Kidney epithelial cell (primary cell): ENCODE measurements around the gene CTAGE1. TPM values are rescaled to one million over a fixed set of nuclear protein-coding genes. Genes with fewer than 3 reads are reported as not detected.

Experiments used
- DNase-seq: peaks from one replicate; pipeline ENCODE4 v3.0.0-alpha.2; 2010; ENCODE audit warnings: low read depth
- H3K27me3 ChIP-seq: 2 replicates; pipeline ENCODE4 v1.6.0; 2011; ENCODE audit warnings: low read length; ENCODE audit not compliant: control insufficient read depth, insufficient read depth
- H3K36me3 ChIP-seq: 2 replicates; pipeline ENCODE4 v1.5.1; 2011; ENCODE audit warnings: low read length; ENCODE audit not compliant: control insufficient read depth, insufficient read depth
- H3K4me3 ChIP-seq: 2 replicates; pipeline ENCODE4 v1.5.1; 2011; ENCODE audit warnings: low read depth, mild to moderate bottlenecking, control low read depth, low read length
- total RNA-seq: library from RNA; depleted of rRNA; stranded (reverse); fragments of >200 nt; gene quantifications from 2 replicates; pipeline ENCODE4 v1.2.3, GENCODE V29; 2015
- TF ChIP-seq, protein P1 (sequence below): IDR thresholded peaks from 2 replicates; pipeline ENCODE4 v1.5.1; 2011; ENCODE audit warnings: mild to moderate bottlenecking, moderate library complexity, low read length, control low read depth, inconsistent platforms; ENCODE audit not compliant: insufficient read depth, poor library complexity, severe bottlenecking

The CTAGE1 gene
- total RNA-seq, 1 donor from 2014 or later: not detected

DNA sequence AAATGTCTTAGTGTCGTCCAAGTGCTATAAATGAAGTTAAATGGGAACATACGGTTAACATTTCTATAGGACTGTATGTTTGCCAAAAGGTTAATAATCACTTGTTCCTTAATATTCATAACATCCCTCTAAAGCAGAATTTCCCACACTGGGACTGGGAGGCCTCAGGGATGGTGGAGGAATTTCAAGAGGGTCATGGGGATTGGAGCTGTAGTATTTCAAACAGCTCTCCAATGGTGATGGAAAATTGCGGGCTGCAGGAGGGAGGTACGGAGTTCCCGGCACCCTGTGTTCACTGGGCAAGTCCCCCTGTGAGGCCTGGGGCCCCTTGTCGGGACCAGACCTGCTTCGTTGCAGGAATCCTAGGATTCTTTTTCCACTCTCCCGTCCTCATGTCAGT lies 39.8 kb upstream of the CTAGE1 start:
- Histone ChIP-seq H3K27me3 (no peaks in the 10 kb centered on the region), H3K36me3 (no peaks in the 10 kb centered on the region), H3K4me3 (no peak overlapping the region)
- TF ChIP-seq, protein P1, sequence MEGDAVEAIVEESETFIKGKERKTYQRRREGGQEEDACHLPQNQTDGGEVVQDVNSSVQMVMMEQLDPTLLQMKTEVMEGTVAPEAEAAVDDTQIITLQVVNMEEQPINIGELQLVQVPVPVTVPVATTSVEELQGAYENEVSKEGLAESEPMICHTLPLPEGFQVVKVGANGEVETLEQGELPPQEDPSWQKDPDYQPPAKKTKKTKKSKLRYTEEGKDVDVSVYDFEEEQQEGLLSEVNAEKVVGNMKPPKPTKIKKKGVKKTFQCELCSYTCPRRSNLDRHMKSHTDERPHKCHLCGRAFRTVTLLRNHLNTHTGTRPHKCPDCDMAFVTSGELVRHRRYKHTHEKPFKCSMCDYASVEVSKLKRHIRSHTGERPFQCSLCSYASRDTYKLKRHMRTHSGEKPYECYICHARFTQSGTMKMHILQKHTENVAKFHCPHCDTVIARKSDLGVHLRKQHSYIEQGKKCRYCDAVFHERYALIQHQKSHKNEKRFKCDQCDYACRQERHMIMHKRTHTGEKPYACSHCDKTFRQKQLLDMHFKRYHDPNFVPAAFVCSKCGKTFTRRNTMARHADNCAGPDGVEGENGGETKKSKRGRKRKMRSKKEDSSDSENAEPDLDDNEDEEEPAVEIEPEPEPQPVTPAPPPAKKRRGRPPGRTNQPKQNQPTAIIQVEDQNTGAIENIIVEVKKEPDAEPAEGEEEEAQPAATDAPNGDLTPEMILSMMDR: no peak
- DNase-seq: no peak

DNA sequence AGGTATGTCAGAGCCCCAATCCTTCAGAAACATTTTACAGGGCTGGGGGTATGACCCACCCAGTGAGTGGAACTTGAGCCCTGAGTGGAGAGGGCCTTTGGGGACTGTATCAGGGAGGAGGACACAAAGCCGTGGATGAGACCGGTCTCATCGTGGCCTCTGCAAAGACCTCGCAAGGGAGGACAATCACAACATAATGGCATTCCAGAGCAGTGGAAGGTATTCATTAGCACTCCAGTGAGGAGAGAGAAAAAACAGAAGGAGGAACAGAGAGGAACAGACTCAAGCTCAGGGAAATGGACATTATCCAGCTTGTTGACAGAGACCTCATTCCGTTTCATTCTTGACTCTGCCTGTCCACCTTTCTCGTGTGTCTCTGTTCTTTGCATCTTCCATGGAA lies 38.8 kb upstream of the CTAGE1 start:
- H3K36me3 ChIP-seq: no peaks in the 10 kb centered on the region
- H3K27me3 ChIP-seq: no peaks in the 10 kb centered on the region
- no peak overlapping the region for H3K4me3 ChIP-seq
- TF ChIP-seq, protein P1: no peak
- DNase-seq: no peak

DNA sequence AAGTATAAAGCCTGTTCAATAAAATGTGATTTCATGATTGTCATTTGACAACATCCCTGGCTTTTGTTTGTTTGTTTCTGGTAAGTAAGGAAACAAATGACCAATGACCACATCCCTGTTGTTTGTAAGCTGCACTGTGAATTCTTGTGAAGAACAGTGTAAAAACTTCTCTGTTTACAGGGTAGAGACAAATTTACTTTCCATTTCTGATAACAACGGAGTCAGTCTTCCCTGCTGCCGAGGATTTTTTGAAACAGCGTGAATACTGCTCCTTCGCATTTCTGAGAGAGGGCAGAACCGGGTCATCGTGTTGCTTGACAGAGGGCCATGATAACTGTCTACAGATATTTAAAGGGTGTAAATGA lies 38.4 kb upstream of the CTAGE1 start:
- no peak overlapping the region for H3K4me3 ChIP-seq
- no peaks in the 10 kb centered on the region for H3K27me3 ChIP-seq
- TF ChIP-seq, protein P1: no peak
- no peak for DNase-seq
- H3K36me3 ChIP-seq: no peaks in the 10 kb centered on the region

DNA sequence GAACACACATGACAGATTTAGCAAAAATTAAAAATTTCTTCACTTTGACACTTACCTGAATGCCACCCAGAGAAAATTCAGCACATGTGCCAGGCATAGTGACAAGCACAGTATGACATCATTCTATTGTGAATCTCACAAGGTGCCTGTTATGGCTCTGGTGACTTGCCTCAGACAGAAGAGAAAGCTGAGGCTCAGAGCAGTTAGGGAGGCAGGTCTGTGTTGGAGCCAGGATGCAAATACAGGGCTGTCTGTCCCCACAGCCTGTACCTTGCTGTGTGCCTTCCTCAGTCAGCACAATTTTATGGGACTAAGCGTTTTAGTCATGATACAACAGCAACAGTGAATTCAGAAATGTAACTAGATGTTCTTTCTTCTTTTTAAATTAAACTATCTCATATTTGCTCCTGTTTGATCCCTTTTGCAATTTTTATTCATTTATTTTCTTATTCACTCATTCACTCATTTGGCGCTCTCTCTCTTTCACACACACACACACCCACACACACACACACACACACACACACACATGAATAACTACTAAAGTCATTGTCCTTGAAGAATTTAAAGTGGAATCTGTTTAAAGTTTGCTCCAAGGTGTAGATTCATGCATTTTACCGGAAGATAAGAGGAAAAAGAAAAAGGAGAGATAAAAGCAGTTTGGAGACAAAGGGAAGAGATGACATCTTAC lies 37.9 kb upstream of the CTAGE1 start:
- Histone ChIP-seq H3K36me3 (no peaks in the 10 kb centered on the region), H3K27me3 (no peaks in the 10 kb centered on the region), H3K4me3 (no peak overlapping the region)
- no peak for DNase-seq
- TF ChIP-seq, protein P1: no peak

DNA sequence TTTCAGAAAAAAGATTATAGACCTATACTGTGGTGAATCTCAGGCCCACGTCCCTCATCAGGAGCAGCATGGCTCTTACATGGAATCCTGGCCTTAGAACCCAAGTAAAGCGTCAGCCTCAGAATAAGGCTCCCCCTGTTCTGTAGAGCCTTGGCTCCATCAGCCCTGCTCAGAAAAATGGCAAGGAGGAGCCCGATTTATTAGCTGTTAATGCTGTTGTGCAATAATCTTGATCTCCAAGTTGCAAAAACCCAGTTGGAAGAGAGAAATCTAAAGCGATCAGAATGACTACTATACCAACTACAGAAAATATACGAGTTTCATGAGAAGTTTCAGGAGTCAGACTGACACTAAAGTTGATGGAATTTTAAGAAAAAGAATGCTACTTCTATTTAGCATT lies 35.6 kb upstream of the CTAGE1 start:
- no peaks in the 10 kb centered on the region for H3K36me3 ChIP-seq
- no peak overlapping the region for H3K4me3 ChIP-seq
- DNase-seq: no peak
- TF ChIP-seq, protein P1: no peak
- H3K27me3 ChIP-seq: no peaks in the 10 kb centered on the region

DNA sequence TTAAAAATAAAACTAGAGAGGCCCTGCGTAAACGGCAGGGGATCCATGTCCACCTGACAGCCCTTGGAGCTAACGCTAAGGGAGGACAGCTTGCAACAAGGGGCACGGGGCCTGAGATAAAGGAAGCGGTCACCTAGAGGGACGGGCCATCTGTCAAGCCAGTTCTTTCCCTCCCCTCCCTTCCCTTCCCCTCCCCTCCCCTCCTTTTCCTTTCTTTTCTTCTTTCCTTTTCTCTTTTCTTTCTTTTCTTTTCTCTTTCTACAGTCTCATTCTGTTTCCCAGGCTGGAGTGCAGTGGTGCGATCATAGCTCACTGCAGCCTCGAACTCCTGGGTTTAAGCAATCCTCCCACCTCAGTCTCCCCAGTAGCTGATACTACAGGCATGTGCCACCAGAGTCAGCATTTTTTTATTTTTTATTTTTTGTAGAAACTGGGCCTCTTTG lies 34.5 kb upstream of the CTAGE1 start:
- Histone ChIP-seq H3K36me3 (no peaks in the 10 kb centered on the region), H3K27me3 (no peaks in the 10 kb centered on the region), H3K4me3 (no peak overlapping the region)
- TF ChIP-seq, protein P1: no peak
- DNase-seq: no peak
